ENCODE data around the gene GUCA1A. TPM values are rescaled to one million over a fixed set of nuclear protein-coding genes. Genes with fewer than 3 reads are reported as not detected.

The GUCA1A gene
- total RNA-seq, 2 experiments from 2014 or later, result not detected

GRCh38 chr6:42129360-42129676 lies 43.8 kb upstream of the GUCA1A start:
- TF ChIP-seq EZH2phosphoT487 (IDR thresholded peaks at IDR 0.05; ENCODE audit: borderline replicate concordance, low read depth, low read length), result no peak
- TF ChIP-seq, protein P1, sequence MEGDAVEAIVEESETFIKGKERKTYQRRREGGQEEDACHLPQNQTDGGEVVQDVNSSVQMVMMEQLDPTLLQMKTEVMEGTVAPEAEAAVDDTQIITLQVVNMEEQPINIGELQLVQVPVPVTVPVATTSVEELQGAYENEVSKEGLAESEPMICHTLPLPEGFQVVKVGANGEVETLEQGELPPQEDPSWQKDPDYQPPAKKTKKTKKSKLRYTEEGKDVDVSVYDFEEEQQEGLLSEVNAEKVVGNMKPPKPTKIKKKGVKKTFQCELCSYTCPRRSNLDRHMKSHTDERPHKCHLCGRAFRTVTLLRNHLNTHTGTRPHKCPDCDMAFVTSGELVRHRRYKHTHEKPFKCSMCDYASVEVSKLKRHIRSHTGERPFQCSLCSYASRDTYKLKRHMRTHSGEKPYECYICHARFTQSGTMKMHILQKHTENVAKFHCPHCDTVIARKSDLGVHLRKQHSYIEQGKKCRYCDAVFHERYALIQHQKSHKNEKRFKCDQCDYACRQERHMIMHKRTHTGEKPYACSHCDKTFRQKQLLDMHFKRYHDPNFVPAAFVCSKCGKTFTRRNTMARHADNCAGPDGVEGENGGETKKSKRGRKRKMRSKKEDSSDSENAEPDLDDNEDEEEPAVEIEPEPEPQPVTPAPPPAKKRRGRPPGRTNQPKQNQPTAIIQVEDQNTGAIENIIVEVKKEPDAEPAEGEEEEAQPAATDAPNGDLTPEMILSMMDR (conservative IDR thresholded peaks at IDR 0.05; ENCODE audit: low read length), result no peak
- ChIA-PET POLR2A (no interaction called here), CTCF (ENCODE audit: unreplicated experiment) (no interaction called here)
- H3K27ac ChIP-seq (ENCODE audit: low read depth, low read length, poor library complexity, severe bottlenecking), result no peak overlapping the region
- no TSS peak for BruUV-seq (replicated peaks)
- DNase-seq (ENCODE audit: low spot score), result no peak
- H3K4me1 ChIP-seq (ENCODE audit: insufficient read depth, low read length, poor library complexity, severe bottlenecking), result no peaks in the 10 kb centered on the region
- no peak overlapping the region for H3K4me3 ChIP-seq (ENCODE audit: low read depth, low read length, poor library complexity, severe bottlenecking)
- no peaks in the 10 kb centered on the region for H3K9me2 ChIP-seq (ENCODE audit: insufficient read depth, low read length)
- H2AFZ ChIP-seq (ENCODE audit: low read length), result no peak overlapping the region
- no peaks in the 10 kb centered on the region for H3K79me2 ChIP-seq (ENCODE audit: insufficient read depth, low read depth, low read length)
- H3K4me2 ChIP-seq (ENCODE audit: low read length), result no peak overlapping the region
- H3K9me3 ChIP-seq (ENCODE audit: low read length), result no peaks in the 10 kb centered on the region
- no peaks in the 10 kb centered on the region for H4K20me1 ChIP-seq (ENCODE audit: insufficient read depth, low read length)
- no peaks in the 10 kb centered on the region for H3K36me3 ChIP-seq (ENCODE audit: insufficient read depth, low read length)
- intact Hi-C loops (cut with micrococcal nuclease; ENCODE audit: unreplicated experiment), result no loop called here

- no peak for DNase-seq (ENCODE audit: low spot score)
- TF ChIP-seq, protein P1 (conservative IDR thresholded peaks at IDR 0.05; ENCODE audit: low read length), result no peak
- no peak for TF ChIP-seq EZH2phosphoT487 (IDR thresholded peaks at IDR 0.05; ENCODE audit: borderline replicate concordance, low read depth, low read length)
- Histone ChIP-seq H3K79me2 (ENCODE audit: insufficient read depth, low read depth, low read length) (no peaks in the 10 kb centered on the region), H3K36me3 (ENCODE audit: insufficient read depth, low read length) (no peaks in the 10 kb centered on the region), H3K4me1 (ENCODE audit: insufficient read depth, low read length, poor library complexity, severe bottlenecking) (peaks cover 5% of the 10 kb centered on the region), H2AFZ (ENCODE audit: low read length) (no peak overlapping the region), H4K20me1 (ENCODE audit: insufficient read depth, low read length) (no peaks in the 10 kb centered on the region), H3K9me3 (ENCODE audit: low read length) (no peaks in the 10 kb centered on the region), H3K27ac (ENCODE audit: low read depth, low read length, poor library complexity, severe bottlenecking) (no peak overlapping the region), H3K9me2 (ENCODE audit: insufficient read depth, low read length) (no peaks in the 10 kb centered on the region), H3K4me2 (ENCODE audit: low read length) (no peak overlapping the region), H3K4me3 (ENCODE audit: low read depth, low read length, poor library complexity, severe bottlenecking) (no peak overlapping the region)
- BruUV-seq (replicated peaks), result no TSS peak
- CTCF ChIA-PET (ENCODE audit: unreplicated experiment), result no interaction called here
- intact Hi-C loops (cut with micrococcal nuclease; ENCODE audit: unreplicated experiment), result no loop called here
- POLR2A ChIA-PET, result no interaction called here
Measured at GRCh38 chr6:42131531-42131930, 41.6 kb upstream of the GUCA1A start.

GRCh38 chr6:42133926-42134325 lies 39.2 kb upstream of the GUCA1A start:
- Histone ChIP-seq H2AFZ (ENCODE audit: low read length) (no peak overlapping the region), H3K4me3 (ENCODE audit: low read depth, low read length, poor library complexity, severe bottlenecking) (no peak overlapping the region), H3K79me2 (ENCODE audit: insufficient read depth, low read depth, low read length) (no peaks in the 10 kb centered on the region), H3K9me3 (ENCODE audit: low read length) (no peaks in the 10 kb centered on the region), H3K4me1 (ENCODE audit: insufficient read depth, low read length, poor library complexity, severe bottlenecking) (peaks cover 12% of the 10 kb centered on the region), H3K36me3 (ENCODE audit: insufficient read depth, low read length) (no peaks in the 10 kb centered on the region), H3K4me2 (ENCODE audit: low read length) (no peak overlapping the region), H4K20me1 (ENCODE audit: insufficient read depth, low read length) (no peaks in the 10 kb centered on the region), H3K9me2 (ENCODE audit: insufficient read depth, low read length) (no peaks in the 10 kb centered on the region), H3K27ac (ENCODE audit: low read depth, low read length, poor library complexity, severe bottlenecking) (no peak overlapping the region)
- ChIA-PET CTCF (ENCODE audit: unreplicated experiment) (no interaction called here), POLR2A (no interaction called here)
- BruUV-seq (replicated peaks), result no TSS peak
- TF ChIP-seq, protein P1 (conservative IDR thresholded peaks at IDR 0.05; ENCODE audit: low read length), result no peak
- TF ChIP-seq EZH2phosphoT487 (IDR thresholded peaks at IDR 0.05; ENCODE audit: borderline replicate concordance, low read depth, low read length), result no peak
- DNase-seq (ENCODE audit: low spot score), result no peak
- intact Hi-C loops (cut with micrococcal nuclease; ENCODE audit: unreplicated experiment), result no loop called here
